Kidney (tissue), 14 donors: ENCODE measurements around the gene TBX21. TPM values are rescaled to one million over a fixed set of nuclear protein-coding genes. Genes with fewer than 3 reads are reported as not detected.

Experiments used
- DNase-seq, 5 donors: peaks; one replicate each; pipeline ENCODE4 v3.0.0-alpha.2; 2013 to 2020
- FAIRE-seq: peaks from 2 replicates; lab custom pipeline; 2012; peaks lifted over from hg19 to GRCh38; lab: Jason Lieb, UNC
- H3K27ac ChIP-seq, 2 donors: one replicate each; pipeline ENCODE4 v1.7.0; 2013; ENCODE audit warnings: low read depth in 2 of 2, low read length in 2 of 2, inconsistent platforms in 1 of 2
- H3K27me3 ChIP-seq: one replicate; pipeline ENCODE4 v1.7.1; 2013; ENCODE audit warnings: low read length, inconsistent platforms; ENCODE audit not compliant: control insufficient read depth, insufficient read depth
- H3K36me3 ChIP-seq, 3 donors: one replicate each; pipeline versions ENCODE4 v1.7.0 to v1.7.1; 2013; ENCODE audit warnings: low read length in 3 of 3, control low read depth in 1 of 3, inconsistent platforms in 1 of 3; ENCODE audit not compliant: insufficient read depth in 3 of 3, control insufficient read depth in 2 of 3
- H3K4me1 ChIP-seq, 3 donors: one replicate each; pipeline versions ENCODE4 v1.7.0 to v1.7.1; 2013; ENCODE audit warnings: low read length in 3 of 3, inconsistent platforms in 1 of 3, low read depth in 1 of 3; ENCODE audit not compliant: control insufficient read depth in 2 of 3, insufficient read depth in 2 of 3
- H3K4me3 ChIP-seq, 3 donors: one replicate each; pipeline versions ENCODE4 v1.7.0 to v1.8.1; 2013; ENCODE audit warnings: low read length in 3 of 3, control low read depth in 1 of 3, inconsistent platforms in 1 of 3
- H3K9ac ChIP-seq, 3 donors: one replicate each; pipeline versions ENCODE4 v1.7.0 to v1.7.1; 2013; ENCODE audit warnings: low read length in 3 of 3, control low read depth in 1 of 3, inconsistent platforms in 1 of 3
- H3K9me3 ChIP-seq, 3 donors: one replicate each; pipeline versions ENCODE4 v1.7.0 to v1.7.1; 2013; ENCODE audit warnings: low read length in 3 of 3, control low read depth in 1 of 3, inconsistent platforms in 1 of 3; ENCODE audit not compliant: control insufficient read depth in 2 of 3, insufficient read depth in 1 of 3
- intact Hi-C: fragments of 100-400 bp; cut with DNase I; formaldehyde crosslinking; loops from one replicate; pipeline ENCODE4 v1.11.1; 2022
- polyA plus RNA-seq: library from polyadenylated mRNA; stranded (reverse); fragments of 350-450 nt; fragmentation: Illumina TruSeq; extraction: RNeasy Lipid Tissue Mini Kit (QIAGEN cat#74804); gene quantifications from one replicate; pipeline ENCODE4 v1.2.3, GENCODE V29; 2014; ENCODE audit warnings: low read depth, low replicate concordance; ENCODE audit not compliant: insufficient read depth
- total RNA-seq: library from RNA; stranded (reverse); fragmentation: NEBNext Ultra II Directional; extraction: Animal tissue kit (Norgen Biotek cat#: 25700); gene quantifications from one replicate; pipeline ENCODE4 v1.2.1, GENCODE V29; 2021
- TF ChIP-seq, protein P1 (sequence below): IDR thresholded peaks from 3 replicates; pipeline ENCODE4 v1.5.1; 2012; ENCODE audit warnings: mild to moderate bottlenecking, moderate library complexity, borderline replicate concordance; ENCODE audit not compliant: insufficient read depth; ENCODE audit errors: extremely low read depth
- donor health status: control.
- donor health status: control.
- donor health status: control.
- donor health status: control.
- donor health status: control.
- donor health status: DM: yes; HTN: yes; CAD: no.
- donor health status: Normal renal cell carcinoma (clear cell type).

Gene TBX21
- total and polyA plus RNA-seq, 2 donors from 2014 or later, result 0.24 to 1.9 TPM

DNA sequence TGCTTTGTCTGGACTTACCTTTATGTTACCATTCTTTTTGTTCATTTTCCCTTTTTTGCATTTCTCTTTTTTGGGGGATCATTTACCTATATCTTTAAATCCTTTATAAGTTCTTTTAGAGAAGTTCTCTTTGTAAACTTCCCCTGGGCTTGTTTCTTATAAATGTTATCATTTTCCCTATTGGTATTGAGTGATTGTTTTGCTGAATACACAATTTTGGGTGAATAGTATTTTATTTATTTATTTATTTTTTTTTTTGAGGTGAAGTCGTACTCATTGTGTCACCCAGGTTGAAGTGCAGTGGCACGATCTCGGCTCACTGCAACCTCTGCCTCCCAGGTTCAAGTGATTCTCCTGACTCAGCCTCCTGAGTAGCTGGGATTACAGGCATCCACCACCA, 18.4 kb downstream of the TBX21 start:
- H3K27ac ChIP-seq, result no peak overlapping the region
- no peak overlapping the region for H3K4me3 ChIP-seq
- no peak overlapping the region for H3K9ac ChIP-seq
- H3K9me3 ChIP-seq, result peaks cover 0 to 3% (median 0%) of the 10 kb centered on the region in 3 donors
- intact Hi-C loops, result no loop called here
- H3K36me3 ChIP-seq, result no peaks in the 10 kb centered on the region
- no peak for FAIRE-seq
- TF ChIP-seq, protein P1, sequence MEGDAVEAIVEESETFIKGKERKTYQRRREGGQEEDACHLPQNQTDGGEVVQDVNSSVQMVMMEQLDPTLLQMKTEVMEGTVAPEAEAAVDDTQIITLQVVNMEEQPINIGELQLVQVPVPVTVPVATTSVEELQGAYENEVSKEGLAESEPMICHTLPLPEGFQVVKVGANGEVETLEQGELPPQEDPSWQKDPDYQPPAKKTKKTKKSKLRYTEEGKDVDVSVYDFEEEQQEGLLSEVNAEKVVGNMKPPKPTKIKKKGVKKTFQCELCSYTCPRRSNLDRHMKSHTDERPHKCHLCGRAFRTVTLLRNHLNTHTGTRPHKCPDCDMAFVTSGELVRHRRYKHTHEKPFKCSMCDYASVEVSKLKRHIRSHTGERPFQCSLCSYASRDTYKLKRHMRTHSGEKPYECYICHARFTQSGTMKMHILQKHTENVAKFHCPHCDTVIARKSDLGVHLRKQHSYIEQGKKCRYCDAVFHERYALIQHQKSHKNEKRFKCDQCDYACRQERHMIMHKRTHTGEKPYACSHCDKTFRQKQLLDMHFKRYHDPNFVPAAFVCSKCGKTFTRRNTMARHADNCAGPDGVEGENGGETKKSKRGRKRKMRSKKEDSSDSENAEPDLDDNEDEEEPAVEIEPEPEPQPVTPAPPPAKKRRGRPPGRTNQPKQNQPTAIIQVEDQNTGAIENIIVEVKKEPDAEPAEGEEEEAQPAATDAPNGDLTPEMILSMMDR, result no peak
- no peaks in the 10 kb centered on the region for H3K27me3 ChIP-seq
- DNase-seq, result no peak
- no peaks in the 10 kb centered on the region for H3K4me1 ChIP-seq

GRCh38 chr17:47757386-47757785, 24.4 kb downstream of the TBX21 start:
- Histone ChIP-seq H3K9ac (no peak overlapping the region), H3K27me3 (no peaks in the 10 kb centered on the region), H3K27ac (no peak overlapping the region), H3K36me3 (no peaks in the 10 kb centered on the region), H3K4me3 (no peak overlapping the region), H3K4me1 (no peaks in the 10 kb centered on the region), H3K9me3 (peaks cover 0 to 15% (median 0%) of the 10 kb centered on the region in 3 donors)
- TF ChIP-seq, protein P1, result no peak
- intact Hi-C loops, result no loop called here
- DNase-seq (no peak), FAIRE-seq (no peak)

- intact Hi-C loops, result no loop called here
- H3K27ac ChIP-seq, result no peak overlapping the region
- DNase-seq (no peak), FAIRE-seq (no peak)
- no peaks in the 10 kb centered on the region for H3K27me3 ChIP-seq
- H3K9me3 ChIP-seq, result peaks cover 0 to 18% (median 0%) of the 10 kb centered on the region in 3 donors
- TF ChIP-seq, protein P1, result no peak
- H3K36me3 ChIP-seq, result no peaks in the 10 kb centered on the region
- H3K4me3 ChIP-seq, result no peak overlapping the region
- H3K4me1 ChIP-seq, result no peaks in the 10 kb centered on the region
- H3K9ac ChIP-seq, result no peak overlapping the region
Observed at GRCh38 chr17:47760409-47761140, 27.5 kb downstream of the TBX21 start.
